Measurements from ENCODE around the gene RASSF5.

DNA sequence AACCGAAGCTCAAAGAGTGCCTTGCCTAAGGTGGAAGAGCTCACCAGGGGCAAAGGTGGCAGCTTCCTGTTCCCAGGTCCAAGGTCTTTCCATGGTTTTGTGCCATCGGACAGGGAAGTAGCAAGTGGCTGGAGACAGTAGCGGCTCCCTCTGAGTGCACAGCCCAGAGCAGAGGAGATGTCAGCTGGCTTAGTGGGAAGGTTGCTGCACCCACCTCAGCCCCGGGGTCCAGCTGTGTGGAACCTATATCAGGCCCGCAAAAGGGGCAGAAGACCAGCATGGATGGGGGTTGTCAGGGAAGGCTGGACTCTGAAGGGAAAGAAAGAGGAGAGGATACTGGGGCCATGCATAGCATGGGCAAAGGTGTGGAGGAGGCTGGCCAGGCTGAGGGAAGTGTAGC lies 30.2 kb upstream of the RASSF5 start:
- TF ChIP-seq, protein P1, sequence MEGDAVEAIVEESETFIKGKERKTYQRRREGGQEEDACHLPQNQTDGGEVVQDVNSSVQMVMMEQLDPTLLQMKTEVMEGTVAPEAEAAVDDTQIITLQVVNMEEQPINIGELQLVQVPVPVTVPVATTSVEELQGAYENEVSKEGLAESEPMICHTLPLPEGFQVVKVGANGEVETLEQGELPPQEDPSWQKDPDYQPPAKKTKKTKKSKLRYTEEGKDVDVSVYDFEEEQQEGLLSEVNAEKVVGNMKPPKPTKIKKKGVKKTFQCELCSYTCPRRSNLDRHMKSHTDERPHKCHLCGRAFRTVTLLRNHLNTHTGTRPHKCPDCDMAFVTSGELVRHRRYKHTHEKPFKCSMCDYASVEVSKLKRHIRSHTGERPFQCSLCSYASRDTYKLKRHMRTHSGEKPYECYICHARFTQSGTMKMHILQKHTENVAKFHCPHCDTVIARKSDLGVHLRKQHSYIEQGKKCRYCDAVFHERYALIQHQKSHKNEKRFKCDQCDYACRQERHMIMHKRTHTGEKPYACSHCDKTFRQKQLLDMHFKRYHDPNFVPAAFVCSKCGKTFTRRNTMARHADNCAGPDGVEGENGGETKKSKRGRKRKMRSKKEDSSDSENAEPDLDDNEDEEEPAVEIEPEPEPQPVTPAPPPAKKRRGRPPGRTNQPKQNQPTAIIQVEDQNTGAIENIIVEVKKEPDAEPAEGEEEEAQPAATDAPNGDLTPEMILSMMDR (IDR thresholded peaks at IDR 0.05; ENCODE audit: poor library complexity, severe bottlenecking): no peak
- no peak for TF ChIP-seq EP300 (conservative IDR thresholded peaks at IDR 0.05; ENCODE audit: poor library complexity, severe bottlenecking)
- TF ChIP-seq, protein P2, sequence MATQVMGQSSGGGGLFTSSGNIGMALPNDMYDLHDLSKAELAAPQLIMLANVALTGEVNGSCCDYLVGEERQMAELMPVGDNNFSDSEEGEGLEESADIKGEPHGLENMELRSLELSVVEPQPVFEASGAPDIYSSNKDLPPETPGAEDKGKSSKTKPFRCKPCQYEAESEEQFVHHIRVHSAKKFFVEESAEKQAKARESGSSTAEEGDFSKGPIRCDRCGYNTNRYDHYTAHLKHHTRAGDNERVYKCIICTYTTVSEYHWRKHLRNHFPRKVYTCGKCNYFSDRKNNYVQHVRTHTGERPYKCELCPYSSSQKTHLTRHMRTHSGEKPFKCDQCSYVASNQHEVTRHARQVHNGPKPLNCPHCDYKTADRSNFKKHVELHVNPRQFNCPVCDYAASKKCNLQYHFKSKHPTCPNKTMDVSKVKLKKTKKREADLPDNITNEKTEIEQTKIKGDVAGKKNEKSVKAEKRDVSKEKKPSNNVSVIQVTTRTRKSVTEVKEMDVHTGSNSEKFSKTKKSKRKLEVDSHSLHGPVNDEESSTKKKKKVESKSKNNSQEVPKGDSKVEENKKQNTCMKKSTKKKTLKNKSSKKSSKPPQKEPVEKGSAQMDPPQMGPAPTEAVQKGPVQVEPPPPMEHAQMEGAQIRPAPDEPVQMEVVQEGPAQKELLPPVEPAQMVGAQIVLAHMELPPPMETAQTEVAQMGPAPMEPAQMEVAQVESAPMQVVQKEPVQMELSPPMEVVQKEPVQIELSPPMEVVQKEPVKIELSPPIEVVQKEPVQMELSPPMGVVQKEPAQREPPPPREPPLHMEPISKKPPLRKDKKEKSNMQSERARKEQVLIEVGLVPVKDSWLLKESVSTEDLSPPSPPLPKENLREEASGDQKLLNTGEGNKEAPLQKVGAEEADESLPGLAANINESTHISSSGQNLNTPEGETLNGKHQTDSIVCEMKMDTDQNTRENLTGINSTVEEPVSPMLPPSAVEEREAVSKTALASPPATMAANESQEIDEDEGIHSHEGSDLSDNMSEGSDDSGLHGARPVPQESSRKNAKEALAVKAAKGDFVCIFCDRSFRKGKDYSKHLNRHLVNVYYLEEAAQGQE (IDR thresholded peaks at IDR 0.05; ENCODE audit: borderline replicate concordance): no peak
- TF ChIP-seq POLR2AphosphoS5 (IDR thresholded peaks at IDR 0.05): no peak
- TF ChIP-seq RAD21 (conservative IDR thresholded peaks at IDR 0.05): no peak
- TF ChIP-seq EZH2 (IDR thresholded peaks at IDR 0.05; ENCODE audit: borderline replicate concordance, insufficient read depth, low read length, poor library complexity, severe bottlenecking): no peak
- TF ChIP-seq MXI1 (conservative IDR thresholded peaks at IDR 0.05; ENCODE audit: poor library complexity, severe bottlenecking): no peak
- no peak for TF ChIP-seq TAF1 (IDR thresholded peaks at IDR 0.05; ENCODE audit: low read depth)

Measured in neural cell (in vitro differentiated cells).